HG03045 (cell line): ENCODE data around the gene FZD1.
"Not testable (repeated sequence)": the region's sequence is repeated elsewhere in the genome, so short reads cannot be mapped to it uniquely, and the experiment has no call there.

Experiments
- ATAC-seq: cut with Tn5 transposase; IDR thresholded peaks from one replicate; pipeline ENCODE4 v1.9.1; 2021; ENCODE audit warnings: mild to moderate bottlenecking, moderate library complexity; ENCODE audit not compliant: unreplicated experiment

Gene FZD1

GRCh38 chr7:91295576-91295975 lies 31.3 kb downstream of the FZD1 start:
- ATAC-seq: no peak

- ATAC-seq: no peak
Measured at GRCh38 chr7:91297939-91298338, 33.7 kb downstream of the FZD1 start.

GRCh38 chr7:91299952-91300775 lies 35.9 kb downstream of the FZD1 start:
- no peak for ATAC-seq

- no peak for ATAC-seq
Measured at GRCh38 chr7:91302794-91303193, 38.6 kb downstream of the FZD1 start.

GRCh38 chr7:91306266-91306665 lies 42.0 kb downstream of the FZD1 start:
- no peak for ATAC-seq

- no peak for ATAC-seq
Measured at GRCh38 chr7:91307467-91307866, 43.2 kb downstream of the FZD1 start.

- not testable (repeated sequence) for ATAC-seq
Measured at GRCh38 chr7:91308191-91308590, 44.0 kb downstream of the FZD1 start.

GRCh38 chr7:91310830-91311460 lies 46.7 kb downstream of the FZD1 start:
- ATAC-seq: no peak

- ATAC-seq: no peak
Measured at GRCh38 chr7:91311839-91312238, 47.6 kb downstream of the FZD1 start.

- no peak for ATAC-seq
Measured at GRCh38 chr7:91313113-91313512, 48.9 kb downstream of the FZD1 start.

- ATAC-seq: no peak
Measured at GRCh38 chr7:91314591-91315323, 50.5 kb downstream of the FZD1 start.

- ATAC-seq: no peak
Measured at GRCh38 chr7:91316426-91316825, 52.2 kb downstream of the FZD1 start.

- no peak for ATAC-seq
Measured at GRCh38 chr7:91319351-91319750, 55.1 kb downstream of the FZD1 start.

GRCh38 chr7:91320366-91321078 lies 56.3 kb downstream of the FZD1 start:
- ATAC-seq: no peak
